HG03039 (cell line): ENCODE data around the gene TWF1.
"Not testable (repeated sequence)": the region's sequence is repeated elsewhere in the genome, so short reads cannot be mapped to it uniquely, and the experiment has no call there.

Source experiments
- ATAC-seq: cut with Tn5 transposase; IDR thresholded peaks from one replicate; pipeline ENCODE4 v1.9.1; 2021; ENCODE audit warnings: mild to moderate bottlenecking, moderate library complexity; ENCODE audit not compliant: unreplicated experiment

TWF1 gene

DNA sequence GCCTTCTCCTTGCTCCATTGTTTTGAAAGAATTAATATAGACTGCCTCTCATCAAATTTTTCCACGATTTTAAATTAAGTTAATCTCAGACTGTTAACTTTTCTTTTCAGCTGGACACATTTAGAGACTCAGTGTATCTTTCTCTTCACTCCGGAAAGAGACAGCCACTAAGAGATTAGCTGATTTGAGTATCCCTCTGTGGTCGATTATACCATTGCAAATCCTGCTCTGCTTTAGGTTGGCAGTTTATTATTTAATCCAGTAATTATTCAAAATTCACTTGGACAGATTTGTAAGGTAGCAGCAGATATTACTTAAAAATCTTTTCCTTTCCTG is 588 bp upstream of the TWF1 start:
- ATAC-seq = no peak

DNA sequence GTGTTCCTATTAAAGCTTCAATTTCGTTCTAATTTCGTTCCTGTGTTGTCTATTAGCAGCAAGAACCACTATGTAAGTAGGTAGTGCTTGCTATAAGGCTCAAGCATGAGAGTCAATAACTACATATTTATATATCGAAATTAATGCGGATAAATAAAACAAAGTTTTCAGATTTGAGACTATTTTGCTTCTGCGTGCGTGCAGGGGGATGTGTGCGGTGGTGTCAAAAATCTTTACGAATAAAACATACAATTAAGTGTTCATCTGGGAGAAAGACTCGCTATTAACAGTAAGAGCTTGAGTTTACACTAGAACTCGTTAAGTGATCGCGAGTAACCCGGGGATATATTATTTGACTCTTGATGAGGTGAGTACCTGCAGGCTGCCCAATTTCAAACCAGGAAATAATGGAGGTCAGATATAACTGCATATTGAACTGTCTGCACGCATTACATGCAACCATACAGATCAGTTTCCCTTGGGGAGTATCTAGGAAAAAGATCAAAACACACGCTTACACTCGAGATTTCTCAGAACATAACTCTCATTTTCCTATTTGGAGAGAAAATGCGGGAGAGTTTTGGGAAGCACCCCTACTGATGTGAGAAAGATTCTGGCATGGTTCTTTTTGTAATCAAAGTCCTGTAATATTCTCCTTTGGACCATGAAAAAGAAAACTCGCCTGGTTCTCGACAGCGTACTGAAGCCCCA is 813 bp downstream of the TWF1 start:
- no peak for ATAC-seq

DNA sequence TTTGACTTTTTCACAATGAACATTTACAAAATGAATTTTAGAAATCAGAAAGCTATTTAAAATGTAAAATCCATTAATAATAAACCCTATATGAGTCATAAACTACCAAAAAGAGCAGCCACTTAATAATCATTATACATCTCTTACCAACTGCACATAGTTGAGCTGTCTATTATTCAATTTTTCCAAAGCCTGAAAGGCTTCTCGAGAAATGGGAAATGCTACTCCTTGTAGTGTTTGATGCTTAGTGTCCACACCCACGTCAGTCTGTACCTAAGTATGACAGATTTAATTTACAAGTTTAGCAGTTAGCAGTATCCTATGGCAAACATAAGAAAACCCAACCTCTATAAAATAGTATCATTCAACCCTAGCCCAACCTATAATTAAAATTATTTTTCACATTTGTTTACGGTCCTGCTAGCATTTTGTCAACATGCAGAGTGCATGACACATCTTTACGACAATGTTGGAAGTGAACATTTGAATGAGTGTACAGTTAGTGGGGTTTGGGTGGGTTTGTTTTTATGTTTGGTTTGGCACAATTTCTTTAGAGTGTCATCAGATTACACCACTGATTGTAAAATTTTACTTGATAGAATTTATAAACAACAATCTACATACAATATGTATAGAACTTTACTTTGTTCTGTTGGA is 8.4 kb downstream of the TWF1 start:
- ATAC-seq = no peak

DNA sequence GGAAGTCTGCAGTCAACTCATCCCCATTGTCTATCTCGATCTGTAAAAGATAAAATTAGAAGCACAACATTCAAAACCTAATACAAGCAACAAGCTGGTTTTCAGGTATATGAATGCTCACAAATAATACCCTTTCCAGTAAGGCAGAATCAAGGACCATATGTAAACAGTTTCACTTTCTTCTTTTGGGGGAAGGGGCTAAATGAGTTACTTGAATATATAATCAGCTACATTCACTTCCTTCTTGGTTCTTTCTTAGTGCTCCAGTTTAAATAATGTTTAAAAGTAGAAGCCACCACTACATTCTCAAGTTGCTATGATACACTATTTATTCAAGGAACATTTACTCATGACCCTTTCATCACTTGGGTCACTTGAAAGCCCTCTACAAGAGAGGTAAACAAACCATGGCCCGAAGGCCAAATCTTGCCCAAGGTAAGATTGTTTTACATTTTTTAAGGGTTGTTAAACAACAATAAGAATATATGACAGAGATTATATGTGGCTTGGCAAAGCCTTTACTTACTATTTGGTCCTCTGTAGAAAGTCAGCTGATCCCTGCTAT is 10.3 kb downstream of the TWF1 start:
- ATAC-seq = no peak

DNA sequence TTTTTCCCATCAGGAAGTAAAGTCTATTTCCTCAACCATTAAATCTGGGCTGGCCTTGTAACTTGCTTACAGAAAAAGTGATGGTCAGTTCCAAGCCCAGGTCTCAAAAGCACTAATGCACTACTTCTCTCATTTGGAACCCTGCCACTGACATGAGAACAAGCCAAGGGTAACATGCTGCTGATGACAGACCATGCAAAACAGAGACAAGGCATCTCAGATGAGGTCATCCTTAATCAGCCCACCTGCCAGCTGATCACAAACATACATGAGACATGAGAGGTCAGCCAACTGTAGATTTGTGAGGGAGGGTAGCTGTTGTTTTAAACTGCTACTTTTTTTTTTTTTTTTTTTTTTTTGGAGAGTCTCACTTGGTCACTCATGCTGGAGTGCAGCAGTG is 16.2 kb downstream of the TWF1 start:
- ATAC-seq = no peak

DNA sequence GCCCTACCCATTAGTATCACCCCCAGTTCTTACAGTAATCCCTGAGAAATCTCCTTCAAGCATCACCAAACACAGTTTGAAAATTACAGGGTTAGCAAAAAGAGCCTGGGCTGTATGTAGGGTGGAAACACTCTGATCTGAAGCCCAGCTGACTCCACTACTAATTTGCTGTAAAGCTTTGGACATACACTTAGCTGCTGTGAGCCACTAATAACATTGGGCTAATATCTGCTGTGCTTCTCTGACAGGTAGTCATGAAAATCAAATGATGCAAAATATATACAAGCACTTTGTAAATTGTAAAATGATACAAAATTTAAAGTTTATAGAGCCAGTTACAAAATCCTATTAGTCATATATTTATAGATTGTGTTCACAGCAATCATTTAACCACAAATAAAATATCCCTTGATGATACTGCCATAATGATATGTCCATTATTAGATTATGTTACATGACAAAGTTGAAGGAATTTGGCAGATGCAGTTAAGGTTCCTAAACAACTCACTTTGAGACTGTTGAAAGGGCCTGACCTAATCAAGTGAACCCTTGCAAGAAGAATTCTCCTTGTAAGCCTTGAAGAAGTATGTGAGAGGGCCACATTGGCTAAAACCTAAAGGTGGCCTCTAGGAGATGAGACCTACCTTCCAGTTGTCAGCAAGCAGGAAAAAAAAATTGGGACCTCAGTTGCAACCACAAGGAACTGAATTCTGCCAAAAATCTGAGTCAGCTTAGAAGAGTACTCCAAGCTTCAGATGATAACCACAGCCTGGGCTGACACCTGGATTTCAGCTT is 19.0 kb downstream of the TWF1 start:
- ATAC-seq = no peak

DNA sequence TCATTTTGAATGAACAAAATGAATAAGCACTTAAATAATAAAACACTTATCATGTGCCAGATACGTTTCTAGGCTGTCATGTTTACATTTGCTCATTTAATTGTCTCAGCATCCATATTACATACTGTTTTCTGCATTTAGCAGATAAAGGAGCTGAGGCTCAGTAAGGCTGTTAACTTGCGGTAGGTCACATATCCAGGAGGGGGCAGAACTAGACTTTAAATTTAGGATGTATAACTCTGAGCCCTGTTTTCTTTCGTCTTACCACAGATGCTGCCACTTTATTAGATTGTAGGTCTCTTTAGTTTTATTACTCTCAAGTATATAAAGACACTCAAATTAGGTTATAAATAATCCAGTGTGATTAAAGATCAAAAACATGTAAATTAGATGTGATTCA is 29.6 kb downstream of the TWF1 start:
- no peak for ATAC-seq

DNA sequence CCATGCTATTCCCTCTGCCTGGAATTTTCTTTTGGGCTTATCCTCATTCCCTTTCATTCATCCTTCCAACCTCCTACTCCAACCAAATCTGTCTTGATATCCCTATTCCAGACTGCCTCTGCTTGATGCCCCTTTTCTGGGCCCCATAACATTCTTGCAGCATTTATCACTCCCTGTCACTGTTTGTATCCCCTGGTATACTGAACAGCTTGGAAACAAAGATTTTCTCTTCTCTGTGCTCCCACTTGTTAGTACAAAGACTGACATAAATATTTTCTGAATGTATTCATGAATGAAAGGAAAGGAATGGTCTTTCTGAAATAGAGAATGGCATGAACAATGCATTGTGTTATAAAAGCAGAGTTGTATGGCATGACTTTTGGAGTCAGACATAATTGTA is 39.8 kb downstream of the TWF1 start:
- no peak for ATAC-seq

DNA sequence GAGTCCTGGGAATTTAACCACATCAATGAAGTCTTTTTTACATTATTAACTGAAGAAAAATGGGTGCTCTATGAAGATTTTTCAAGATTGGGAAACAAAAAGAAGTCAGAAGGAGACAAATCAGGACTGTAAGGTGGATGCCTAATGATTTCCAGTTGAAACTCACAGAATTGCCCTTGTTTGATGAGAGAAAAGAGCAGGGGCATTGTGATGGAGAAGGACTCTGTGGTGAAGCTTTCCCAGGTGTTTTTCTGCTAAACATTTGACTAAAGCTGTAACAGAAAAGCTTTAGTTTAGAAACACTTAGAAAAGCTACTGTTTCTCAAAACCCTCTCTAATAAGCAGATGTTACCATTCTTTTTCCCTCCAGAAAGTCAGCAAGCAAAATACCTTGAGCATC is 41.6 kb downstream of the TWF1 start:
- no peak for ATAC-seq

DNA sequence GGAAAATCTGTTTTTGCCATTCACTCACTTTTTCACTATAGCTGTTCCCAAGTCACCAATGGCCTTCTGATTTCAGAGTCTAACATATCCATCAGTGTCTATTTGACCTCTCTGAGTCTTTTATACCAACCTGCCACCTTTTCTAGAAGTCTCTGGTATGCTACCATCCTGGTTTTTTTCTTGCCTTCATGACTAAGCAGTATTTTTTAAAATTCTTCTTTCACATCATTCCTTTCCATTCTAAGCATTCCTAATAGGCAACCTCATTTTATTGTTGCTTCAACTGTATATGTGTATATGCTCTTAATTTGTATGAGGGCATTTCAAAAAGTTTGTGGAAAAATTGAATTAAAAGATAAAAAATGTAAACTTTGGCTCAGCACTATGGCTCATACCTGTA is 42.3 kb downstream of the TWF1 start:
- ATAC-seq = no peak

DNA sequence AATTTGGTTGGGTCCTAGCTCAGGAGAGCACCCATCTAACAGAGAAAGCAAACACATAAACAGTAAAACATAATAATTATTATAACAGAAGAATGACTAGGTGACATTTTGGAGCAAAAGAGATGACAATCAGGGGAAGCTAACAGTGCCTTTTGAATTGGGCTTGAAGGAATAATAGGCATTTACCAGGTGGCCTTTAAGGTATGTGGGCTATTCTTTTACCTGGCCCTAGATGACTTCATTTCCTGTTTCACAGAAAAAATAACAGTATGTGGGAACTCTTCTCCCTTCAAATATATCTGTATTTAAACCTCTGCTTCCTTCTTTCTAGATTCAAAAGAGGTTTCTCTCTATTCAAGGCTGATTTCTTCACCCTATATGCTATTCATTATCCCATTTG is 43.5 kb downstream of the TWF1 start:
- no peak for ATAC-seq

DNA sequence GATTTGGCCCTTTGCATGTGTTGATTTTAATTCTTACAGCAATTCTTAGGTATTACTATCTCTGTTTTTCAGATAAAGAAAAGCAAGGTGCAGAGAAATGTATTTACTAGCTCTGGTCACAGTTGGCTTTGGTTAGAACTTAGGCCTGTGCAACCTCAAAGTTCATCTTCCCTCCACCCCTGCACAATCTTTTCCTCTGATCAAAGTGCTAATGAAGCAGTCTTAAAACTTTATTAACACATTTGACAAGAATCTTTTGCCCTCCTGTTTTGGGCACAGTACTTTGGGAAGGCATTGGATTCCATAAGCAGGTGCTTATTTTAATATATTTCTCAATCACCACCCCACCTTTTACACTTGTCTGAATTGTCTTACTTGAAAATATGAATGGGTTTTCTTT is 44.6 kb downstream of the TWF1 start:
- ATAC-seq = no peak

DNA sequence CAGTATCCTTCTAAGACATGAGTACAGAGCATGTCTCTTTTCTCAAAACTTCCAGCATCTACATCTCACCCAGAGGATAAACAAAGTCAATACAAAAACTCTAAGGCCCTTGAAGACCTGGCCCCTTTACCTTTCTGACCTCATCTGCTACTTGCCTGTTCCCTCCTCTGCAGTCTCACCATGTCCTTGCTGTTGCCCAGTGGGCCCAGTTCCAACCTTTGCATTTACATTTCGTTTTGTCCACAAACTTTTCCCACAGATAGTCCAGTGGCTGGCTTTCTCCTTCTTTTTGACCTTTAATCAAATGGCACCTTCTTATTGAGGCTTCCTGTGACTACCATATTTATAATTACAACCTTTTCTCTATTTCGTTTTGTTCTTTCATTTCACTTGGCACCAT is 45.7 kb downstream of the TWF1 start:
- no peak for ATAC-seq

DNA sequence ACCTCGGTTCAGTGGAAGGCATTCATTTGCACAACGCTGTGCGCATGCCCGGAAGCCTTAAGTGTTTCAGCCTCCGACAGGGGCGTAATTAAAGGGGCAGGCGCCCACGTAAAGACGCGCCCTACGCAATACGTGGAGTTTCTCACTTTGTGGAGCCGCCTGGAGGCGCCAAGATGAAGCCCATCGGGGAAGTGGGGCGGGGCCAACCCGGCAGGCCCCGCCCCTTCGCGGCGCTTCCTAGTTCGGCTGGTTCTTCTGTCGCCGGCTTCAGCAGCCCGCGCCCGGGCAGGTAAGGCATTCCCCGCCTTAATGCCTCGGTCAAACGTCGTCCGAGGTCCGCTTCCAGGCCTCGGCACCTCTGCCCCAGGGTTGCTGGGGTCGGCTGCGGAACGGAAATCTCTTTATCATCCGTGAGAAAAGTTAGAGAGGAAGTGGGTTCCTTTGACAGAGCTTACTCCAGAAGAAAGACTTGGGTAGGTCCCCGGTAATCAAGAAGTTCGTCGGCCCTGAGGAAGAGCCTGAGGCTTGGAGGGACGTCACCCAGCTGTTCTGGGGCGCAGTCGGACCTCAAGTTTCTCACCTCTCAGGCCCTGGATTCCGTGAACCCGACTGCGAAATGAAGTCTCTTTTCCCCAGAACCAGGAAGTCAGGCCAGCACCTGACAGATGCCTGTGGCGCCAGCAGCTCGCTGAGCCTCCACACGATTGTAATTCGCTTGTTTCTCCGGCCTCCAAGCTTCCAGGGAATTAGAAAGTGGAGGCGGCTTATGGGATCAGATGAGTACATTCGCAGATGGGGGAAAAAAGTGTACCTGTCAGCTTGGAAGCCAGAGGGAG is 47.2 kb downstream of the TWF1 start, which contains the start of the genes IRAK4 and PUS7L:
TSS of gene IRAK4 (plus strand) at position 224 of the 836 bp plus-strand sequence. CDS start 9,161 bp downstream, outside the sequence.
TSS of gene PUS7L (minus strand) at position 63 of the 836 bp plus-strand sequence. CDS start 3,545 bp downstream, outside the sequence.
- peak; percentile 95 for ATAC-seq

DNA sequence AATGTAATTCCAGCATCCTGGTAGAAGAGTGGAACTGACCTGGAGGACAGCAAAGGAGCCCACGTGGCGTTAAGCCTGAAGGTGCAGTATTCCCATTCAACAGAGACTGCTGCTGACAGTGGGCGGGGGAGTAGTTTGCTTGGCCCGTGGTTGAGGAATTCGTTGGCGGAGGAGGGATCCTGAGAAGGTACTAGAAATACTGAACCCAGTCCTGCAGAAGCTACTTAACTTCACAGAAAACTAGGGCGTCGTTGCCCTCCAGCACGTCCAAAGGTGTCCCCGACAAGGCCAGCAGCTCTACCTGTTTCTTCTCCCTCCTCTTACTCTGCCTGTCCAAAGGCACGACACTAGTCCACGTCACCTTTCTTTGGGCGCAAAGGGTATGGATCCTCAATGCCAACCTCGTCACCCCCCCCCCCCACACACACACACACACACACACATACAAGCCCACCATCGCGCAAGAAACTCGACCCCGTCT is 47.8 kb downstream of the TWF1 start:
- ATAC-seq = peak; percentile 4

DNA sequence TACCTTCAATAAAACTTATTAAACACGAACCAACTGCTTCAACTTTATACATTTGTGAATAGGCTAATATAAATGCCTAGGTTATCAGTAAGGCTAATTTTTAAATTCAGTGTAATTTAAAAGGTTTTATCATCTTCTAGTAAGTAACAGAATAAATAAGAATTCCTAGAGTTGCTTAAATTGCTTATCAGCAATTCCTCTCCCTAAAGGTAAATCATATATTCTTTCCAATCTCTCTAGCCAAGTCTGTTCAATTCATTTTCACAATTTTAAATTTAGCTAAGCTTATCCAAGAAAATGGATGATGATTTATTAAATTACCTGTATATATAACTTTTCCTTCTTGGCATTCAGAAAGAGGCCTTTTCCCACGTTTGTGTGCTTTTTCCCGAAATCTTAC is 52.1 kb downstream of the TWF1 start:
- no peak for ATAC-seq

DNA sequence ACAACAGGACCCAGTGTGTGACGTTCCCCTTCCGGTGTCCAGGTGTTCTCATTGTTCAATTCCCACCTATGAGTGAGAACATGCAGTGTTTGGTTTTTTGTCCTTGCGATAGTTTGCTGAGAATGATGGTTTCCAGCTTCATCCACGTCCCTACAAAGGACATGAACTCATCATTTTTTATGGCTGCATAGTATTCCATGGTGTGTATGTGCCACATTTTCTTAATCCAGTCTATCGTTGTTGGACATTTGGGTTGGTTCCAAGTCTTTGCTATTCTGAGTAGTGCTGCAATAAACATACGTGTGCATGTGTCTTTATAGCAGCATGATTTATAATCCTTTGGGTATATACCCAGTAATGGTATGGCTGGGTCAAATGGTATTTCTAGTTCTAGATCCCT is 54.8 kb downstream of the TWF1 start:
- ATAC-seq = not testable (repeated sequence)

DNA sequence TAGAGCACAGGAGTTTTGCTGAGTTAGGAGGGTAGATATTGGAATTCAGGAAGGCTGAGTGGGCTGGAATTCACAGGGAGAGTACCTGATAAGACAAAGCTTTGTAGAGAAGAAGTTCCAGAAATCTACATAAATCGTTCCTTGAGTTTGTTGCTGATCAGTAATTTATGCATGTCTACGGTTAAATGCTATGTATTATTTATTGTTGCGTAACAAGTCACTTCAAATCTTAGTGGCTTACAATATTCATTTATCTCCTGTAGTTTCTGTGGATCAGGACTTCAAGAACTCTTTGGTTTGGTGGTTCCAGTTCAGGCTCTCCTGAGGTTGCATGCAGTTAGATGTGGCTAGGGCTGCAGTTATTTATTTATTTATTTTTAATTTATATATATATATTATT is 55.3 kb downstream of the TWF1 start:
- no peak for ATAC-seq

DNA sequence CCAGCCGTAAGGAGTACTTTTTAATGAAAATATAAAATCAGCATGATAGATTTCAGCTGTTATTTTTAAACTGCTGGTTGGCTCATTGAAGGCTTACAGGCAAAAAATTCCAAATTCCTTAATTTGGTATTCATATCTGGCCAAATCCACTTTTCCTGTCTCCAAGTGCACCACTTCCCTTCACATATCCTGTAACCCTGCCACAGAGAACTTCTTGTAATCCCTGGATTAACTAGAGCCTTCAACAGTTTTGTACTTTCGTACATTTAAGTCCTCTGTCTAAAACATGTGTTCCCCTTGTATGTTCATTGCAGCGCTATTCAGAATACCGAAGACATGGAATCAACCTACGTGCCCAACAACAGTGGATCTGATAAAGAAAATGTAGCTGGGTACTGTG is 57.1 kb downstream of the TWF1 start:
- ATAC-seq = no peak

DNA sequence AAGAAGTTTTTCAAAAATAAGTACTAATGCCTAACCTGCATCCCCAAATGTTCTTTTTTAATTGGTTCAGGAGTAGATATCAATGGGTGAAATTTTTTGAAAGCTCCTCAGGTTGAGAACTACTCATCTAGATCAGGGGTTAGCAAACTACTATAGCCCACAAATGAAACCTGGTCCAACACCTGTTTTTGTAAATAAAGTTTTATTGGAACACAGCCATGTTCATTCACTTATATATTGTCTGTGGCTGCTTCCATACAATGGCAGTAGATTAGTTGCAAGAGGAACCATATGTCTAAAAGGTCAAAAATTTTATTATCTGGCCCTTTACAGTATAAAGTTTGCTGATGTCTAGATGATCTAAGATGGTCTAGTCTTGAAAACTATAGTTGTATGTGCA is 61.3 kb downstream of the TWF1 start:
- ATAC-seq = no peak
